Activated CD4-positive, alpha-beta T cell treated with anti-CD3 and anti-CD28 coated beads, Interleukin-2, amount 50 U/mL, for 24 hours (primary cell): Measurements from ENCODE around the gene HS2ST1.
A peak's percentile ranks its signal among the peaks of the same experiment; 100 is the strongest.

ENCODE experiments used
- DNase-seq, 2 donors: peaks; one replicate each; pipeline ENCODE4 v3.0.0-alpha.2; 2020; ENCODE audit warnings: low read depth in 1 of 2, low spot score in 1 of 2

HS2ST1 gene

DNA sequence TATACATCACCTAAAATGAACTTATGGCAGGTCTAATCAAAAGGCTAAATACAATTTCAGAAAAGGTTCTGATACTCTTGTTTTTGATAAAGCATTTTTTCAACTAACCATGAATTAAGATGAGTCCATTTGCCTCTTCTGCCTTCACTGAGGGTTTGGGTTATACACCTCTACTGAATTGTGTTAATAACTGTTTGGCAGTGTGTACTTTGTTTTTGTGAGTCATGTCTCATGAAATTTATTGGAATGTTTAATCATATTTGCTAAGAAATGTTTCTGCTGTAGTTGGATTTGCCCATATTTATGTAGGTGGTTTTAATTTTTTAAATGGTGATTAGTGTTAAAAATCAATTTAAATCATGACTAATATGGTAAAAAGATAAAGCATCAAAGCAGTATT lies 190.5 kb downstream of the HS2ST1 start:
- DNase-seq, result no peak

DNA sequence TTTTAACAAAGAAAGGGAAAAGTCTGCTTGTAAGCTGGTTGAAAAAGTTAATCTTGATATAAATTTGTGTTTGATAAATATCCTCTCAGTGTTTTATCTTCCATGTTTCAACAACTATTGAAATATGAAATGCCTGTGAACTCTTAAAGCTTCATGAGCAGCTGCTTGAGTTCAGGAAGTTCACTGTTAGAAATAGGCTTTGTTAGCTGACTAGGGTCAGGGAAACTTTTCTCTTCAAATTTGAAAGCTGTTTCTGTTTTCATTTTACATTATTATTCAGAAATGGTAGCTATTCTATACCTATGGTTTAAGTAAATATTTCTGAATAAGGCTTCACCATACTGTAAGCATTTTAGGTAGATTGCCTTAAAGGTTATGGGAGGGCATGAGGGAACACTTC lies 191.7 kb downstream of the HS2ST1 start:
- DNase-seq, result no peak

DNA sequence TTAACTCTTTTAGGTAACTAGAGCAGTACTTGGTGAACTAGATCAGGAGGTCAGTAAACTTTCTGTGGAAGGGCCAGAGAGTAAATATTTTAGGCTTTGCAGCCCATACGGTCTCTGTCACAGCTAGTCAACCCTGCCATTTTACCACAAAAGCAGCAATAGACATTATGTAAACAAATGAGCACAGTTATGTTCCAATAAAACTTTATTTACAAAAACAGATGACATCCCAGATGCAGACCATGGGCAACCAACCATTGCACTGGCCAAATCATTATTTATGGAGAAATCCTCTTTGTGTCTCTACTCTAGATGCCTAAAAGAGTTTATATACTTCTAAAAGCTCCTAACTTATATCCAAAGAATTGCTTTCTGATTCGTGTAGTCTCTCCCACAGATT lies 192.4 kb downstream of the HS2ST1 start:
- DNase-seq, result no peak

DNA sequence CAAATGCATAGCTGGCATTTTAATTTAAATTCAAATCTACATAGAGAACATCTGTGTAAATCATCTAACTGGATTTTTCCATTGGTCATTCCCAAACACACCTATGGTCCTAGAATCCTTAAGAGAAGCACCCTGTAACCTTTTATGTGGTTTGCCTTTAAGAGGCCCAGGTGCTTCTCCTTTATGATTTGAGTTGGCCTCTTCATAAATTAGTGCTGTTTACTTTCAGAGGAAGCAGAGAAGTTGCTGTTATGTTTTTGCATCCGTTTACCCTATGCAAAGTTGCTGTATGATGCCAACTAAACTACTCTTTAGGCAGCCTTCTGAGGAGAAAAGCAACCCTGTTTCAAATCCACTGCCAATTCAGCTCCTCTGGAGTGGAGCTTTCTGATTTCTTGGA lies 193.8 kb downstream of the HS2ST1 start:
- DNase-seq, result no peak

DNA sequence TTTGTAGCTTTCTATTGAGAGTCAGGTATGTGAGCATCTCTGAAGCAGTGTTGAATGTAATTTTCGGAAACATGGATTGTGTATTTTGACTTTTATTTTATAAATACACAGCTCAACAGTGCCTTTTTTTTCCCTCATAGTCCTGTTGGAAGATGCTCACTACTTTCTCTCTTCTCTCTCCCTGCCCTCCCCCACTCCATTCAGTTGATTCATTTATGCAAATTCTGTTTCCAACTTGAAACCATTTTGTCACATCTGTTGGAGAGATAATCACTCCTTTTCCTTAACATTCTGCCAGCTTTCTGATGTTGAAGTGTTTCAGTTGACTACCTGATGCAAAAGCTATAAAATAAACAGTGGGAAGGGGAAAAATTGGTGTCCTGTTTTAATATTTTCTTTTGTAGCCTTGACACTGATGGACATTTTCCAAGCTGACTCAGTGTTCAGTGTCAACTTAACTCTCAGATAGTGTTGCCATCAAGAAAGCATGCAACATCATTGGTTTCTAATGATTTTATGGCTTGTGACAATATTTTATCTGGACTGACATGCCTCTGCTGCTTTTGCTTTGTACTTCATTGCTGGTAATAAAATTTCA lies 194.5 kb downstream of the HS2ST1 start:
- DNase-seq, result no peak

DNA sequence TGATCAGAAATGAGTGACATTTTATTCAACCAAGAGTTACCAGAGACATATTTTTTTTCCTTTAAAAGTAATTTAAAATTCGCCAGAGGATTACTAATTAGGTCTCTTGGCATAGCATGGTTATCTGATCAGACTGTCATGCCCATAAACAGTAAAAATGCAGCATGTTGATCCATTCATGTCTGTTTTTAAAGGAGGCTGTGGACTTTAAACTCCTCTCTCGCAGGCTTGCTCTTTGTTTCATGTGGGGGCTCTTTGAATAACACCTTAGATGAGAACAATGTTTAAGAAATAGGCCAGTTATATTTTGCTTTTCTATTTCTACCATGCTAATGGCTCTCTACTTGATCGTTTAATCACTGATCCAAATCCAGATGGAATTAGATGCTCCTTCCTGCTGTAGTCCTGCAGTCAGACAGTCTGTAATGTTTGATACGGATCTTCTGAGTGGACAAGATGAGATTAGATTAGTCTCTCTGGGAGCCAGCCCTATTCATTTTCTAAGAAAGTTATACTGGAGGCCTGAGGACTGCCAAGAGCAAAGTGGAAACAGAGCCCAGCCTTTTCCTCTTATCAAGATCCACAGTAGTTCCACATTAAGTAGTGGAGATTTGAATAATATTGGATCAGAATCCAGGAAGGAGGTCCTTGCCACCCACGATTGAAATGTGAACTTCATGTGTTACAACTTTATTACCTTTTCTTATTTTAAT lies 197.4 kb downstream of the HS2ST1 start:
- no peak for DNase-seq

DNA sequence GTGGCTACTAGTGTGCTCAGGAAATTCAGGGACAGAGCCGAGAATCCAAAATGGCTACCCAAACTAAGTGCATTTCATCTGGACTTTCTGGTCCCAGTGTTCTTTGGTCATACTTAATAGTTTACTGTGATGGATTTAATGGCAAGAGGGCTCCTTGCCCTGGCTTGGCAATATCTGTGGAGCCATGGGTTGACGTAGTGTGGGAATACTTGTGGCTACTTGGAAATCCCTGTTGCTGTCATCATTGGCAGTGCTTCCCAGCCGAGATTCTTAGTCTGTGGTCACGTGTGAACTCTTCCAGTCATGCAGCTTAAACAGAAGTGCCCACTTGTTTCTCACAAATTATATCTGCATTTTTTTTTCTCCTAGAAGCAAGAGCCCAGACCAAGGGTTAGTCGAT lies 198.9 kb downstream of the HS2ST1 start:
- DNase-seq, result no peak

DNA sequence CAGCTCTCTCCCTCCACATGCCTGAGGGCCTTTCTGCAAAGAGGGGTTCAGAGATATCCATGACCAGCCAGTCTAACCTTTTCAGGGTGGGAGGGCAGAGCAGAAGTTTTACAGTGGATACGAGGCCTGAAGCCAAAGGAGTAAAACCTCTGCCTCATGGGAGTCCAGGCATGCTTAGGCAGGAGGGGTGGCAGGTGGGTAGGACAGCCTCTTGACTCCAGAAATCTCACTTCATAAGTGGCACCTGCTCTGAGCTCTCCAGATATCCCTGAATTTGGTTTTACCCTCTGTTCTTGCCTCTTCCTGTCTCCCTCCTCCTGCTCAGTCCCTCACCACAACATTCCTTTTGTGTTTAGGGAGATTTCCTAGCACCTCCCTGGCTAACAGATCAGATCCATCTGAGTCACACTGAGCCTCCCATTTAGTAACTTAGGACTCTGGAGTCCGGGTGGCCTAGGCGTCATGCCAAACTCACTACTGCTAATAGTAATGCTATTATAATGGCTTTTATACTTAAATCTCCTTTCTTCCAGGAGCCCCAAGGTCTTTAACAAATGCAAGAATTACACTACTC lies 201.0 kb downstream of the HS2ST1 start:
- no peak for DNase-seq

DNA sequence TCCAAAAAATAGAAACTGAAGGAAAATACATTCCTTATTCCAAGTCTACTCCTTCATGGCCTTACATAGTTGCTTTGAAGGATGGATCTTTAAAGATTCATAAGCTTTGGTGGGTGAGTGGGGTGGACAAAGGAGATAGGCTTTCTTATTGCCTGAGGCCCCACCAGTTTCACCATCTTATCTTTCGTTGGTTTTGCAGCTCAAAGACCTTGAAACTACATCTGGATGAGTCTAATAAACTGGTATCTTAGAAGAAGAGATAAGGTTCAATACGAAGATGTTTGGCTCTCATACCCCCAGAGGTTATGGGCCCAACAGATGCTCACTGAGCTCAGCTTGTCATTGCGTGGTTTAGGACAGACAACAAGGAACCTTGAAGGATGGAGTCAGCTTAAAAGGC lies 201.5 kb downstream of the HS2ST1 start:
- DNase-seq, result no peak

DNA sequence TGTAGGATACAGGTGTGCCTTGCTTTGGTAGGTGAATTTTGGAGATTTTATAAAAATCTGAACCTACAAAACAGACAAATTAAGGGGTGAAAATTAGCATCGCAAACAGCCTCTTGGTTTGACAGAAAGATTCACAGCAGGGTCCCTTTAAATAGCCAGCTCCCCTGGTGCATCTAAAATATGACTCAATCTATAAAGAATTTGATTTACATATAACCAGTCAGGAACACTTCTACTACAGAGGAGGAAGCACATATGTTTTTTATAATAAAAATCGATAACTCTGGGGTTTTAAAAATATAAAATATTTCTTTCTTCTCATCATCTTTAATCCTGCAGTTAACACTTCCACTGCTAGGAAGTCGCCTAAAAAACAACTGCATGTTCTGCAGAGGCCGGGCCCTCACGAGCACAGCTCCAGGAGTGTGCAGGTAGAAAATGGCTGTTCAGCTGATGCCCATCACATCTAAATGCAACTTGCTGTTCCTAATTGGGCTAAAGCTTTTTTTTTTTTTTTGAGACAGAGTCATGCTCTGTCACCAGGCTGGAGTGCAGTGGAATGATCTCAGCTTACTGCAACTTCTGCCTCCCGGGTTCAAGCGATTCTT lies 203.4 kb downstream of the HS2ST1 start:
- no peak for DNase-seq

DNA sequence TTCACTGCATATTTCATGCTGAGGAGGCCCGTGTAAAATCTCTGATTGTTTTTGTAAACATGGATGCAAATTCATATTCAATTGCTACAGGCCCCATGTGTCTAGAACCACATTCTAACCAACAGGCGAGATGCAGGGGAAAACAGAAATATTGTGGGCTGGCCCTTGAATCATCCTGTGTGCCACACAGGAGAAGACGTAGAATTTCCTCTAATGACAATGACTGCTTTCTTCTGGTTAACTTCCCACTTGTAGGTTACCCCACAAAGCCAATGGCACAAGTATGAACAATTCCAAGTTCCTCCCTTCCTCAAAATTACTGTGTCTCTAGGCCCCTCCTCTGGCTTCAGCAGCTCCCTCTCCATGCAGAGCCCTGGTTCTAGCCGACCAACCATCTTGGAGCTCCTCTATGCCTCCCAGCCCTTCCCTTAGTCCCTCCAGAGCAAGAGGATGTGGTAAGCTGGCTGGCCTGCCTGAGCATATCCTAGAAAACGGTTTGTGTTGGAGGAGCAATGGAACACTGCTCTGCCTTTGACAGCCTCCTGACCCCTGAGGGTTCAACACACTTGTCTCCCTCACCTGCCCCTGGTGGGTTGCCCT lies 205.2 kb downstream of the HS2ST1 start:
- no peak for DNase-seq

DNA sequence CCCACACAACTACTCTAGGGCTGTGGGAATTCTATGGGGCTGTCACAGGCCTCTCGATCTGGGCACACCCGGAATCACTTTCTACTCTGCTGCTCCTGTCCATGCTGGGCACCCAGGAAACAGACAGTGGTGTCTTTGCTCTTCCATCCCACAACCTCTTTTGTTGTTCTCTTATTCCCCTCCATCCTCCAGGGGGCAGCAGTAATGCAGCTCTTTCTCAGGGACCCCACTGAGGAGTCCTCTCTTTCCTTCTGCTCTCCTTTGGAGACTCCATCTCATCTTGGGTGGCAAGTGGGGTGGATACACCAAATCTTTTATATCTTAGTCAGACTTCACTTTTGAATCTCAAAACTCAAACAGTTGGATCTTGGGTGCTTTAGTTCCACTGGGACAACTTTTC lies 206.3 kb downstream of the HS2ST1 start:
- DNase-seq, result no peak

DNA sequence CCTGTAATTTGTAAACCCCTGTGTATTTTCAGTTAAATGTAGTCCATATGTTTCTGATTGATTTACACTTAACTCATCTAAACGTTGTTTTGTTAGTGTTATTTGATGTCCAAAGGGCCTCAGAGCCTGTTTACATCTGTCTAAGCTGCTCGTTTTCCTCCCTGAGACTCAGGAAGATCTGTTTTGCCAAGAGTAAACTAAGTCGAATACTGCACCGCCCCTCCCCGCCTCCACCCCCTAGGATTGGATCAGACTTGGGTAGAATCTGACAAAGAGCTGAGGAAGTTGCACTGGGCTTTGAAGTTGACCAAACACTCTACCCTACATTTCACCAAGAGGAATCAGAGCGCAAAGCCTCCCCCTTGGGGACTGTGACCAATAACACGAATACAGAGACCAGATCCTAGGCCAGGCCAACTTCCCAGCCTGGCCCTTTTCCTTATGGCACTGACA lies 207.3 kb downstream of the HS2ST1 start:
- DNase-seq, result no peak

DNA sequence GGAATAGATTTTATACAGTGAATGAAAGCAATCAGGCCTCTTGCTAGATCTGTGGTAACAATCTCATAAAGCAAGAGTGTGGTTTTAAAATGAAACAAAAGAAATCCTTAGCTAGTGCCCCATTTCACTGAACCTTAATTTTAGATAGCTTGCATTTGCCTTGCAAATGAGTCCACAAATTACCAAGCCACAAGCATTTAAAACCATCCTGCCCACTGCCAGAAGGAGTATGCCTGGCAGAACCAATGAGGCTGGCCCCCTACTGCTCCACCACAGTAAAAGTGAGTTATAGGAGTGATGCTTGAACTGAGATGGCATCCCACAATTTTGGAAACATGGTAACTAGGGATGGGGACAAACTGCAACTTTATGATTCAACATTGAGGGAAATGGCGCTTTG lies 207.8 kb downstream of the HS2ST1 start:
- no peak for DNase-seq

DNA sequence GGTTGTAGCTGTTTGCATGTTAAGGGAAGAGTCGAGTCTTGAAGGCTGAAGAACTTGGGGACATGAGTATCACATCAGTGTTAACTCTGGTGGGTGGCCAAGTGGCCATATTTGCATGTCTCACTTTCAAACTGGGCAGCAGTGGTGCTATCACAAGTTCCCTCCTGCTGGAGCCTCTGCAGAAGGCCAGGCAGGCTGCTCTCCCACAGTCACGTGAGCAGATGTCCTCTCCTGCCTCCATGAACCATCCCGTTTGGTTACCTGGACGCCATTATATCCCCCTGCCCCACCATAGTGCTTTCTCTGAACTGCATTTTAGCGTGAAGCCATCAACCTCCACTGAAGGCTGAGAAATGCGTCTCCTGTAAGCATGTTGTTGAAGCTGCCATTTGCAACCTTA lies 209.2 kb downstream of the HS2ST1 start:
- DNase-seq, result no peak

DNA sequence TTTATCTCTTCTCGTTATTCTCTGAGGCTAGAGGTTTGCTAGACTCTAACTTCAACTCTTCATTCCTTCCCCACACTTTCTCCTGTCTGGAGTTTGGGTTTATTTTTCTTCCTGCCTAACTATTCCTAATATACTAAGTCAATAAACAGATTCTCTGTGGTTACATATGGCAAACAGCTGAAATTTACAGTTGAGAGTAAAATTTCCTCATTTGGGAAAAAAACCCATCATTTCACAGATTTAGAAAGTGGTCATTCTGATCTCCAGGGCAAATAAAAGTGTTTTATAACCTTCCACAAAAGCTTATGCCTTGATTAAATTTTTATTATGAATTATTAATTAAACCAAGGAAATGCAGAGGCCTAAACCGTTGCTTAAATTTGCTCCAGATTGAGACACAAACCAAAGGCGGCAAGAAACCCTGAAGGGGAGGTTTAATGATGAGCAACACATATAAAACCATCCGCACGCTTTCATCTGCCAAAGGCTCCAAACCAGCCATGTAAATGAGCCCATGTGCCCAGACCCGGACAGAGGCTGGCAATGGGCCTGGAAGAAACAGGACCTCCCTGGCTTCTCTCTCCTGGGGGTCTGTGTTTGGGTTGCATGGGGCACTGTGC lies 212.6 kb downstream of the HS2ST1 start:
- DNase-seq, result no peak

DNA sequence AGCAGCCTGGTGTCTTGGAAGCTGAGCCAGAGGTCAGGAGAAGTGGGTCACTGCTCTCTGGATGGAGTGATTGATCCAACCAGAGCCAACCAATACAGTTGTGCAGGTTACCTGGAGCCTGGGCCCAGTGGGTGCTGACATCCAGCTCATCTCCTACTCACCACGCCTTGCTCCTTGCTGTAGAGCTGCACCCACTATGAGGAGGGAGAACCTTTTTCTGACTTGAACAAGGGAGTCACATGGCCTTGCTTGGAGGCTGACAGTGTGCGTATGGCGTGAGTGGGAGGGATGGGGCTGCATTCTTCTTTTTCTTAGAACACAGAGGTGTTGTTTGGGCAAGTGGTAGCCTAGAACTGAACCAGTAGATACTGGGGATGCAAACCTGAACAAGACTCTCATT lies 213.1 kb downstream of the HS2ST1 start:
- no peak for DNase-seq

DNA sequence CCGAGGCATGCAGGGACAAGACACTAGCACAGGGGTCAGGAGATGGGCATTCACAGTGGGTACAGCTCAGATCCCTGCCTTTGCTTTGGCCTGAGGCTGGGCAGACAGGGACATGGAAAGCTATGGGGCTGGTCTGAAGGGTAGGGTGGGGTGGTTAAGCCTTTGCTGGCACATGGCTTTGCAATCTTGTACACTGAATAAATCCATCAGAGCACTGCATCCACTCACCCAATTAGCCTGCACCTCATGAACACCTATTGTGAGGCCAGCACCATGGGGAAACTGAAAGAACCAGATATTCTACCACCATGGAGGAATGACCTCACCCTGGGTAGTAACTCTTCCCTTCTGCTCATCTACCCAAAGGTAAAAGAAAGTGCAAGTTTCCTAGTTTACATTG lies 214.6 kb downstream of the HS2ST1 start:
- DNase-seq, result no peak

DNA sequence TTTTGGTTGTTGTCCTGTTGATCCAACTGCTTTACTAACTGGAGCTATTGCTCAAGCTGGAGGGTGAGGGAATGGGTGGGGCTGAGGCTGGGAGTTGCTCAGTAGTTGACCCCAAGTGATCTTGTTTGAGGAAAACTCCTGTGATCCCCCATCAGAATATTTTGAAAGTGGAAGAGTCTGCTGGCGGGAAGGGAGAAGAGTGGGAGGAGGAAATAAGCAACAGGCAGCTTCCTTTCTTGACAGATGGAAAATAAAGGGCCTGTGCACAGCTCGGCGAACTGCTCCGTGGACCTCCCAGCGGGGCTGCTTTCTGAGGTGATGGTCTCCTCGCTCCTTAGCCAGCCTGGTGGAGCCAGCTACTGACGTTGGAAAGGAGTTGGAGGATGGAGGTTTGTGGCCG lies 215.2 kb downstream of the HS2ST1 start:
- no peak for DNase-seq

DNA sequence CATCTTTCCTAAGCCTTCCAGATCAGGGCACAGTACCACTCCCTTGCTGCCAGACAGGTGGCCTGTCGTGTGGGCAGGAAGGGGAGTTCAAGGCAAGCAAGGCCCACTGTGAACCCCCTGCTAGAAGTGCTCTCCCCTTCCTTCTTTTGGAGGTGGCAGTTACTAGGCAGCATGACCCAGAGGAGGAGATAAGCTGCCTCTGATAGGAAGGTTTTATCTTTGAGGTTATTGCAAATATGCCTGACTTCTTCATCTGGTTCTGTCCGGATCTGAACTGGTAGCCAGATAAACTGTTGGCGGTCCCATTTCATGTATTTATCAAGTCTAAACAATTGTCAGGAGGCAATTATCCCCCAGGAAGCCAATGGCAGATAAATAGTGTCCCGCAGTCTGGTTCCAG lies 216.0 kb downstream of the HS2ST1 start:
- DNase-seq, result no peak

DNA sequence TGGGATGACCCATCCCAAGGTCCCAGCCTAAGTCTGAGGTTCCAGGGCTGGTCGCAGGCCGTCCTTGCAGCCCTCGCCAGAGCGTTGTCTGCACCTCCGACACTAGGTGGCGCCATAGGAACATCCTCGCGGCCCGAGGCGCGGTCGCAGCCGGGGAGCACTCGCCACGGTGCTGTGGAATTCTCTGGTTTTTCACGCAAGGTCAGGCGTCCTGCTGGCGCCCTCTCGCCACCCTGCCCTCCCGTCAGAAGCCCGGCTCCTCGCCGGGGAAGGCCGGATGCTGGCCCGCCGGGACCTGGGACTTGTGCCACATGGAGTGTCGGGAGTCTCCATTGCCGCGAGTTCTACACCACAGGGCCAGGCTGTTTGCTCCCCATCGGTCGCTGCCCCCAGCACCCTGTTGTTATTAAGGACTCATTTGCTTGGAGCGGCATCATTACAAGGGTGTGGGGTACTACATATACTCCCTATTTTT lies 217.4 kb downstream of the HS2ST1 start:
- DNase-seq, result peak; percentile 55 to 65
